NCI-H2227 treated with DMSO at 0.1 percent for 48 hours (cell line): ENCODE data around the gene RRP1B.
"Not testable (repeated sequence)": the region's sequence is repeated elsewhere in the genome, so short reads cannot be mapped to it uniquely, and the experiment has no call there.

Source experiments
- DNase-seq: peaks from one replicate; lab custom pipeline; 2025; lab: John Stamatoyannopoulos, UW

Gene RRP1B

GRCh38 chr21:43659136-43660000 is at the start of gene RRP1B, which contains the start of gene HSF2BP:
Gene RRP1B (plus strand): TSS chr21:43659560. CDS start chr21:43659665, 105 bp downstream.
Gene HSF2BP (minus strand): TSS chr21:43659488. CDS start chr21:43658096, 1,392 bp downstream.
- DNase-seq = peak; percentile 89

GRCh38 chr21:43611598-43612369 is 47.6 kb upstream of the RRP1B start:
- DNase-seq = peak; percentile 47

GRCh38 chr21:43613755-43614638 is 45.4 kb upstream of the RRP1B start:
- DNase-seq = no peak

- DNase-seq = no peak
Observed at GRCh38 chr21:43614839-43615238, 44.5 kb upstream of the RRP1B start.

- not testable (repeated sequence) for DNase-seq
Observed at GRCh38 chr21:43616861-43617260, 42.5 kb upstream of the RRP1B start.

- no peak for DNase-seq
Observed at GRCh38 chr21:43618940-43619339, 40.4 kb upstream of the RRP1B start.

GRCh38 chr21:43619344-43619743 is 40.0 kb upstream of the RRP1B start:
- no peak for DNase-seq

- no peak for DNase-seq
Observed at GRCh38 chr21:43619856-43620255, 39.5 kb upstream of the RRP1B start.

- no peak for DNase-seq
Observed at GRCh38 chr21:43622796-43623195, 36.6 kb upstream of the RRP1B start.

GRCh38 chr21:43623588-43623987 is 35.8 kb upstream of the RRP1B start:
- no peak for DNase-seq

- DNase-seq = no peak
Observed at GRCh38 chr21:43624339-43624738, 35.0 kb upstream of the RRP1B start.

- DNase-seq = no peak
Observed at GRCh38 chr21:43626390-43626789, 33.0 kb upstream of the RRP1B start.

GRCh38 chr21:43627527-43627926 is 31.8 kb upstream of the RRP1B start:
- DNase-seq = no peak

GRCh38 chr21:43631411-43632107 is 27.8 kb upstream of the RRP1B start:
- DNase-seq = no peak

- no peak for DNase-seq
Observed at GRCh38 chr21:43632373-43632905, 26.9 kb upstream of the RRP1B start.

- DNase-seq = no peak
Observed at GRCh38 chr21:43634618-43635017, 24.7 kb upstream of the RRP1B start.

- DNase-seq = no peak
Observed at GRCh38 chr21:43635436-43635835, 23.9 kb upstream of the RRP1B start.

GRCh38 chr21:43637530-43638158 is 21.7 kb upstream of the RRP1B start:
- no peak for DNase-seq

- DNase-seq = no peak
Observed at GRCh38 chr21:43639470-43640353, 19.6 kb upstream of the RRP1B start.

- DNase-seq = no peak
Observed at GRCh38 chr21:43640400-43640799, 19.0 kb upstream of the RRP1B start.
